Lung (tissue), 12 donors: Measurements from ENCODE around the gene CPLANE1. TPM values are rescaled to one million over a fixed set of nuclear protein-coding genes. Genes with fewer than 3 reads are reported as not detected.

ENCODE experiments used
- ATAC-seq: fragments of 200-7000 bp; cut with Tn5 transposase; one replicate; pipeline ENCODE4 v1.9.1; 2020; ENCODE audit warnings: moderate number of reproducible peaks; ENCODE audit not compliant: insufficient read depth, low FRiP score
- DNase-seq, 3 donors: peaks; one replicate each; pipeline ENCODE4 v3.0.0-alpha.2; 2013 to 2017
- H3K27ac ChIP-seq, 2 donors: one replicate each; pipeline ENCODE4 v1.5.1; 2013; ENCODE audit warnings: mild to moderate bottlenecking in 2 of 2, moderate library complexity in 2 of 2, control low read depth in 1 of 2, inconsistent platforms in 1 of 2, low read depth in 1 of 2, low read length in 1 of 2
- H3K27me3 ChIP-seq, 3 donors: one replicate each; pipeline ENCODE4 v1.5.1; 2013; ENCODE audit warnings: low read length in 2 of 3; ENCODE audit not compliant: control insufficient read depth in 3 of 3, insufficient read depth in 3 of 3
- H3K36me3 ChIP-seq, 4 donors: one replicate each; pipeline ENCODE4 v1.5.1; 2013; ENCODE audit warnings: low read length in 4 of 4, mild to moderate bottlenecking in 1 of 4, moderate library complexity in 1 of 4; ENCODE audit not compliant: control insufficient read depth in 4 of 4, insufficient read depth in 4 of 4
- H3K4me1 ChIP-seq, 5 donors: one replicate each; pipeline ENCODE4 v1.5.1; 2013; ENCODE audit warnings: low read length in 5 of 5, mild to moderate bottlenecking in 2 of 5, moderate library complexity in 1 of 5; ENCODE audit not compliant: control insufficient read depth in 5 of 5, insufficient read depth in 5 of 5
- H3K4me3 ChIP-seq: one replicate; pipeline ENCODE4 v1.5.1; 2013; ENCODE audit warnings: mild to moderate bottlenecking, control low read depth, moderate library complexity
- H3K9ac ChIP-seq, 2 donors: one replicate each; pipeline ENCODE4 v1.5.1; 2013; ENCODE audit warnings: low read length in 2 of 2, control low read depth in 1 of 2; ENCODE audit not compliant: insufficient read depth in 1 of 2
- H3K9me3 ChIP-seq, 4 donors: one replicate each; pipeline ENCODE4 v1.5.1; 2013; ENCODE audit warnings: low read length in 3 of 4, mild to moderate bottlenecking in 1 of 4, moderate library complexity in 1 of 4; ENCODE audit not compliant: control insufficient read depth in 4 of 4, insufficient read depth in 3 of 4
- WGBS, 2 donors: extraction: QIAGEN DNeasy Blood & Tissue Kit; methylation state at CpG; one replicate each; pipeline ENCODE4 v1.1.7; 2013; 5-methylcytosine and 5-hydroxymethylcytosine counted together
- polyA plus RNA-seq, 2 donors: library from polyadenylated mRNA; stranded (reverse); fragments of 200-250 nt; gene quantifications; one replicate each; pipeline ENCODE4 v1.2.1, GENCODE V29; 2013
- total RNA-seq, 2 donors: library from RNA; depleted of rRNA in 1 of 2; stranded (reverse); fragments of >200 nt in 1 of 2; gene quantifications; one replicate each; pipeline ENCODE4 v1.2.1, GENCODE V29; 2014 to 2021
- TF ChIP-seq, protein P1 (sequence below): IDR thresholded peaks from 2 replicates; pipeline ENCODE4 v1.5.1; 2012; ENCODE audit warnings: mild to moderate bottlenecking; ENCODE audit errors: control extremely low read depth, extremely low read depth
- donor health status: control.
- donor health status: control.
- donor health status: Bipolar disorder and iron deficiency.
- donor health status: healthy.
- donor health status: DM: yes; HTN: yes; CAD: no.

Gene CPLANE1
- total and polyA plus RNA-seq, 4 donors = 2.5 to 66.4 (median 12.5) TPM

DNA sequence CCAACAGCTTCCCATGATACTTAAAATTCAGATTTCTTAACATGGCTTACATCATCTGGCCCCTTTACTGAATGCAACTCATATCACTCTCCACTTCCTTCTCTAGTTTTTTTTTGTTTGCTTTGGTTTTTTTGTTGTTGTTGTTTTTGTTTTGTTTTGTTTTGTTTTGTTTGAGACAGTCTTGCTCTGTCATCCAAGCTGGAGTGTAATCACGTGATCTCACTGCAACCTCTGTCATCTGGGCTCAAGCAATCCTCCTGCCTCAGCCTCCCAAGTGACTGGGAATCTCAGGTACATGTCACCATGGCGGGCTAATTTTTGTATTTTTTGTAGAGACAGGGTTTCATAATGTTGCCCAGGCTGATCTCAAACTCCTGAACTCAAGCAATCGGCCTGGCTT, 41.4 kb downstream of the CPLANE1 start:
- ATAC-seq (no peak), DNase-seq (no peak)
- H3K9me3 ChIP-seq = no peaks in the 10 kb centered on the region
- no peak overlapping the region for H3K4me3 ChIP-seq
- H3K4me1 ChIP-seq = no peaks in the 10 kb centered on the region
- 96 to 97% methylated on average over 3 of the region's 3 CpGs for WGBS, 2 donors
- TF ChIP-seq, protein P1, sequence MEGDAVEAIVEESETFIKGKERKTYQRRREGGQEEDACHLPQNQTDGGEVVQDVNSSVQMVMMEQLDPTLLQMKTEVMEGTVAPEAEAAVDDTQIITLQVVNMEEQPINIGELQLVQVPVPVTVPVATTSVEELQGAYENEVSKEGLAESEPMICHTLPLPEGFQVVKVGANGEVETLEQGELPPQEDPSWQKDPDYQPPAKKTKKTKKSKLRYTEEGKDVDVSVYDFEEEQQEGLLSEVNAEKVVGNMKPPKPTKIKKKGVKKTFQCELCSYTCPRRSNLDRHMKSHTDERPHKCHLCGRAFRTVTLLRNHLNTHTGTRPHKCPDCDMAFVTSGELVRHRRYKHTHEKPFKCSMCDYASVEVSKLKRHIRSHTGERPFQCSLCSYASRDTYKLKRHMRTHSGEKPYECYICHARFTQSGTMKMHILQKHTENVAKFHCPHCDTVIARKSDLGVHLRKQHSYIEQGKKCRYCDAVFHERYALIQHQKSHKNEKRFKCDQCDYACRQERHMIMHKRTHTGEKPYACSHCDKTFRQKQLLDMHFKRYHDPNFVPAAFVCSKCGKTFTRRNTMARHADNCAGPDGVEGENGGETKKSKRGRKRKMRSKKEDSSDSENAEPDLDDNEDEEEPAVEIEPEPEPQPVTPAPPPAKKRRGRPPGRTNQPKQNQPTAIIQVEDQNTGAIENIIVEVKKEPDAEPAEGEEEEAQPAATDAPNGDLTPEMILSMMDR = no peak
- H3K27me3 ChIP-seq = no peaks in the 10 kb centered on the region
- no peak overlapping the region for H3K27ac ChIP-seq
- no peak overlapping the region for H3K9ac ChIP-seq
- peaks cover 12 to 31% (median 17%) of the 10 kb centered on the region in 4 donors for H3K36me3 ChIP-seq

DNA sequence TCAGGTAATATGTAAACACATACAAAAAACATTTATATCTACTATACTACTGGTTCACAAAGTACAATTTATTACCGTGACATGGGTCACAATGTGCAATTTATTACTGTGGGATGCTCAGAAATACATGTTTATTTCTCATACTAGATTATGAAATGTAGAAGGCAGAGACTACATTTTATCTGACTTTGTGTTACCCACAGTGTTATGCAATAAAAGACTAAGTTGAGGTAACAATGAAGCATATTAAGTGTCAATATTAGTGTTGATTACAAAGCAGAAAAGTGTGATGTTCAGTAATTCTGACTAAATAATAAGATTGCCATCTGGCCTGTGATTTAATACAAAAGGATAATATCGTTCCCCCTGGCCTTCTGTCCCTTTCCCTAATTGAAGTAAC, 42.4 kb downstream of the CPLANE1 start:
- DNase-seq = no peak
- TF ChIP-seq, protein P1 = no peak
- no peaks in the 10 kb centered on the region for H3K9me3 ChIP-seq
- no peak overlapping the region for H3K4me3 ChIP-seq
- no peaks in the 10 kb centered on the region for H3K4me1 ChIP-seq
- H3K36me3 ChIP-seq = peaks cover 12 to 29% (median 13%) of the 10 kb centered on the region in 4 donors
- H3K27ac ChIP-seq = no peak overlapping the region
- H3K27me3 ChIP-seq = no peaks in the 10 kb centered on the region
- 77 to 88% methylated on average over 2 of the region's 2 CpGs for WGBS, 2 donors
- no peak for ATAC-seq
- H3K9ac ChIP-seq = no peak overlapping the region

DNA sequence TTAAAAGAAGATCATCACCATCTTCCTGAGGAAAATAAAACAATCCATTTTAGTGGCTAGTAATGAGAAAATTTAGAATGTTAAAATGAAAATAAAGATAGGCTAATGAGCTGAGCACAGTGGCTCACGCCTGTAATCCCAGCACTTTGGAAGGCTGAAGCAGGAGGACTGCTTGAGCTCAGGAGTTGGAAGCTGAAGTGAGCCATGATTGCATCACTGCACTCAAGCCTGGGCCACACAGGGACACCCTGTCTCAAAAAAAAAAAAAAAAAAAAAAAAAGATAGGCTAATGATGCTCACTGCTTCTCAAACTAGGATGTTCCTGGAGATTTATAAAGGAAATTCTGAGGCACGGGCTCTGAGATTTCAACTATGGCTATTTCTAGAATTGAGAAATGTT, 50.3 kb downstream of the CPLANE1 start:
- no peaks in the 10 kb centered on the region for H3K4me1 ChIP-seq
- ATAC-seq = no peak

More for the DNA sequence above, 50.3 kb downstream of the CPLANE1 start:
- H3K27me3 ChIP-seq = no peaks in the 10 kb centered on the region
- TF ChIP-seq, protein P1 = no peak
- no peak for DNase-seq
- H3K4me3 ChIP-seq = no peak overlapping the region
- 85 to 89% methylated on average over 2 of the region's 2 CpGs for WGBS, 2 donors
- H3K9me3 ChIP-seq = no peaks in the 10 kb centered on the region
- H3K36me3 ChIP-seq = peaks cover 7 to 21% (median 17%) of the 10 kb centered on the region in 4 donors
- H3K27ac ChIP-seq = no peak overlapping the region
- no peak overlapping the region for H3K9ac ChIP-seq
